Fibroblast of lung (primary cell): ENCODE measurements around the gene RPA3. TPM values are rescaled to one million over a fixed set of nuclear protein-coding genes. Genes with fewer than 3 reads are reported as not detected.

Experiments used
- DNase-seq, 2 donors: peaks; one replicate each; pipeline versions ENCODE4 v3.0.0 to v3.0.0-alpha.2; 2010; ENCODE audit warnings: low read depth in 2 of 2
- H2AFZ ChIP-seq: 2 replicates; pipeline ENCODE4 v1.5.1; 2012; ENCODE audit warnings: low read length, control low read depth, inconsistent platforms
- H3K27ac ChIP-seq: 2 replicates; pipeline ENCODE4 v1.5.1; 2011; ENCODE audit warnings: low read length, control low read depth; ENCODE audit not compliant: insufficient read depth
- H3K27me3 ChIP-seq: 2 replicates; pipeline ENCODE4 v1.5.1; 2011; ENCODE audit warnings: mild to moderate bottlenecking, low read length; ENCODE audit not compliant: control insufficient read depth, insufficient read depth
- H3K36me3 ChIP-seq: 2 replicates; pipeline ENCODE4 v1.5.1; 2011; ENCODE audit warnings: low read length; ENCODE audit not compliant: control insufficient read depth, insufficient read depth
- H3K4me1 ChIP-seq: 2 replicates; pipeline ENCODE4 v1.5.1; 2011; ENCODE audit warnings: low read length; ENCODE audit not compliant: control insufficient read depth, insufficient read depth; ENCODE audit errors: extremely low read depth
- H3K4me2 ChIP-seq: 2 replicates; pipeline ENCODE4 v1.5.1; 2011; ENCODE audit warnings: low read length, control low read depth; ENCODE audit not compliant: insufficient read depth; ENCODE audit errors: extremely low read depth
- H3K4me3 ChIP-seq, 4 experiments: fragments of 200-600 bp in 1 of 4; sonication (generic) in 1 of 4; replicated peaks in 1 of 4; 2 replicates each; pipeline ENCODE4 v1.5.1; 2011 to 2016; ENCODE audit warnings: low read length in 4 of 4, low read depth in 3 of 4, mild to moderate bottlenecking in 3 of 4, control low read depth in 2 of 4, inconsistent platforms in 1 of 4, mixed read lengths in 1 of 4; ENCODE audit not compliant: insufficient read depth in 1 of 4; ENCODE audit errors: control extremely low read depth in 1 of 4
- H3K79me2 ChIP-seq: 2 replicates; pipeline ENCODE4 v1.5.1; 2012; ENCODE audit warnings: mild to moderate bottlenecking, low read length, inconsistent platforms; ENCODE audit not compliant: control insufficient read depth, insufficient read depth
- H3K9ac ChIP-seq: 2 replicates; pipeline ENCODE4 v1.5.1; 2011; ENCODE audit warnings: mild to moderate bottlenecking, low read length, control low read depth; ENCODE audit not compliant: insufficient read depth
- H3K9me3 ChIP-seq: 2 replicates; pipeline ENCODE4 v1.5.1; 2012; ENCODE audit warnings: low read depth, low read length; ENCODE audit not compliant: control insufficient read depth, insufficient read depth
- H4K20me1 ChIP-seq: 2 replicates; pipeline ENCODE4 v1.5.1; 2011; ENCODE audit warnings: low read length; ENCODE audit not compliant: control insufficient read depth, insufficient read depth; ENCODE audit errors: extremely low read depth
- EZH2 ChIP-seq: IDR thresholded peaks from 2 replicates; pipeline ENCODE4 v1.5.1; 2012; ENCODE audit warnings: low read length, control low read depth, mild to moderate bottlenecking; ENCODE audit errors: missing control alignments
- polyA plus RNA-seq, 2 donors: library from polyadenylated mRNA; depleted of rRNA in 1 of 2; stranded (reverse) in 1 of 2; unstranded in 1 of 2; fragments of >200 nt; gene quantifications; 2 replicates each; pipeline ENCODE4 v1.2.1, GENCODE V29; 2011 to 2012; ENCODE audit warnings: missing spikeins in 1 of 2
- total RNA-seq: library from RNA; depleted of rRNA; stranded (reverse); fragments of >200 nt; gene quantifications from 2 replicates; pipeline ENCODE4 v1.2.1, GENCODE V29; 2014
- TF ChIP-seq, protein P1 (sequence below), 2 donors: IDR thresholded peaks in 1 of 2; conservative IDR thresholded peaks in 1 of 2; 1 replicate in 1 of 2; 2 replicates in 1 of 2; pipeline ENCODE4 v1.5.1; 2011 to 2012; ENCODE audit warnings: low read length in 2 of 2, control low read depth in 1 of 2, inconsistent platforms in 1 of 2, low read depth in 1 of 2, mild to moderate bottlenecking in 1 of 2

The RPA3 gene
- total and polyA plus RNA-seq, 2 donors (not counting 1 experiment from before 2014, with no cell fraction given), result 19.0 to 23.9 TPM

DNA sequence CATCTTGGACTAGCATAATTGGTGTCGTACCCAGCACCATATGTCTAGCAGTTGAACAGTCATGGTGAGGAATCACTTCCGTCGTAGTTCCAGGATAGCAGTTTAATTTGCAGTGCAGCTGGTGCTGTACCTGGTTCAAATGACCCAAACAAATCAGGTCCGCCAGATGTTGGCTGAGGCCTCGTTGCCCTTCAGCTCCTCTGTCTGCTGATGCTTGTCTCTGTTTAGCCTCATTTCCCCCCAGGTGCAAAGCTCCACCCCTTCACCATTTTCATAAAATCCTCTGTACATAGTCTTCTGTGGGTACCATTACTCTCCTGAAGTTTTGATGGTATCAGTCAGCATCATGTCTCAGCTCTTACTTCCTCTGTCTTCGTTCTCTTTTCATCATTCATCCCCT is 42.7 kb downstream of the RPA3 start:
- H2AFZ ChIP-seq, result no peak overlapping the region
- H3K27me3 ChIP-seq, result no peaks in the 10 kb centered on the region
- no peak for TF ChIP-seq EZH2
- TF ChIP-seq, protein P1, sequence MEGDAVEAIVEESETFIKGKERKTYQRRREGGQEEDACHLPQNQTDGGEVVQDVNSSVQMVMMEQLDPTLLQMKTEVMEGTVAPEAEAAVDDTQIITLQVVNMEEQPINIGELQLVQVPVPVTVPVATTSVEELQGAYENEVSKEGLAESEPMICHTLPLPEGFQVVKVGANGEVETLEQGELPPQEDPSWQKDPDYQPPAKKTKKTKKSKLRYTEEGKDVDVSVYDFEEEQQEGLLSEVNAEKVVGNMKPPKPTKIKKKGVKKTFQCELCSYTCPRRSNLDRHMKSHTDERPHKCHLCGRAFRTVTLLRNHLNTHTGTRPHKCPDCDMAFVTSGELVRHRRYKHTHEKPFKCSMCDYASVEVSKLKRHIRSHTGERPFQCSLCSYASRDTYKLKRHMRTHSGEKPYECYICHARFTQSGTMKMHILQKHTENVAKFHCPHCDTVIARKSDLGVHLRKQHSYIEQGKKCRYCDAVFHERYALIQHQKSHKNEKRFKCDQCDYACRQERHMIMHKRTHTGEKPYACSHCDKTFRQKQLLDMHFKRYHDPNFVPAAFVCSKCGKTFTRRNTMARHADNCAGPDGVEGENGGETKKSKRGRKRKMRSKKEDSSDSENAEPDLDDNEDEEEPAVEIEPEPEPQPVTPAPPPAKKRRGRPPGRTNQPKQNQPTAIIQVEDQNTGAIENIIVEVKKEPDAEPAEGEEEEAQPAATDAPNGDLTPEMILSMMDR (conservative IDR thresholded peaks at IDR 0.05 in 1 of 2, IDR thresholded peaks at IDR 0.05 in 1 of 2; ENCODE audit: low read depth in 1 of 2, low read length in 2 of 2), result no peak
- no peak overlapping the region for H3K4me2 ChIP-seq
- H3K4me3 ChIP-seq, result no peak overlapping the region
- H3K79me2 ChIP-seq, result no peaks in the 10 kb centered on the region
- H3K36me3 ChIP-seq, result no peaks in the 10 kb centered on the region
- DNase-seq, result no peak
- no peak overlapping the region for H3K27ac ChIP-seq
- H3K4me1 ChIP-seq, result no peaks in the 10 kb centered on the region
- no peaks in the 10 kb centered on the region for H4K20me1 ChIP-seq
- H3K9ac ChIP-seq, result no peak overlapping the region
- no peaks in the 10 kb centered on the region for H3K9me3 ChIP-seq

DNA sequence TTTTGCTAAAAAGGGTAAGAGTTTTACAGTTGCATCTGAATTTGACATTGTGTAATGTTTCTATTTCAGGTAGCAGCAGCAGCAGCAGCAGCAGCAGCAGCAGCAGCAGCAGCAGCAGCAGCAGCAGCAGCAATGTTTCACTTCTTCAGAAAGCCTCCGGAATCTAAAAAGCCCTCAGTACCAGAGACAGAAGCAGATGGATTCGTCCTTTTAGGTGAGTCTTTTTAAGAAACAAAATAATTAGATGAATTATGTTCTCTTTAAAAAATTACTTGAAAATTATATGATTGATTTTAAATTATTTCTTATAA is 45.2 kb downstream of the RPA3 start:
- Histone ChIP-seq H3K4me1 (no peaks in the 10 kb centered on the region), H3K36me3 (no peaks in the 10 kb centered on the region), H2AFZ (no peak overlapping the region), H3K27ac (no peak overlapping the region), H3K9me3 (no peaks in the 10 kb centered on the region), H3K27me3 (no peaks in the 10 kb centered on the region), H3K4me2 (no peak overlapping the region), H3K4me3 (no peak overlapping the region), H3K79me2 (no peaks in the 10 kb centered on the region), H4K20me1 (no peaks in the 10 kb centered on the region), H3K9ac (no peak overlapping the region)
- TF ChIP-seq, protein P1 (conservative IDR thresholded peaks at IDR 0.05 in 1 of 2, IDR thresholded peaks at IDR 0.05 in 1 of 2; ENCODE audit: low read depth in 1 of 2, low read length in 2 of 2), result no peak
- no peak for TF ChIP-seq EZH2
- DNase-seq, result no peak

DNA sequence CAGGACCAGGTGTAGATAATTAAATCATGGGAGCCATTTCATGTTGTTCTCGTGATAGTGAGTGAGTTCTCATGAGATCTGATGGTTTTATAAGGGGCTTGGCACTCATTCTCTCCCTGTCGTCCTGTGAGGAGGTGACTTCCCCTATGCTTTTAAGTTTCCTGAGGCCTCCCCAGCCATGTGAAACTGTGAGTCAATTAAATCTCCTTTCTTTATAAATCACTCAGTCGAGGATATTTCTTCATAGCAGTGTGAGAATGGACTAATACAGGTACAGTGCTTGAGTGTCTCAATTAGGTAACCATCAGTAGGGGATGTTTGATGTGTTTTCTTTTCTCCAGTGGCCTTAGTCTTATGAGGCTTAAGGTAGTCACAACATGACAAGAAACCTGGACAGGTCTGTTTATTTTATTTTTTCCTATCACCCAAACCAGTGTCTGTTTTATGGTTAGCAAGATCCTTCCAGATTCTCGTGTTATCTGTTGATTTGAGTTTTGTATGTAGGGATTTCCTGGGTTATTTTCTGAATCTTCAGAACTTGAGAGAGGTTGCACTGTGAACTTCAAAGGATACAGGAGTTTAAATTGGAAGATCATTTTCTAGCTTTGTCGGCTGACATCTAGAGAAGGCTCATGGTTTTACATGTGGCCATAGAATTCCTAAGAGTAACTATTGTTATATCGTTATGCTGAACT is 45.7 kb downstream of the RPA3 start:
- H3K27ac ChIP-seq, result no peak overlapping the region
- H3K79me2 ChIP-seq, result no peaks in the 10 kb centered on the region
- no peak overlapping the region for H3K9ac ChIP-seq
- TF ChIP-seq, protein P1 (conservative IDR thresholded peaks at IDR 0.05 in 1 of 2, IDR thresholded peaks at IDR 0.05 in 1 of 2; ENCODE audit: low read depth in 1 of 2, low read length in 2 of 2), result no peak
- TF ChIP-seq EZH2, result no peak
- no peak overlapping the region for H3K4me2 ChIP-seq
- no peaks in the 10 kb centered on the region for H4K20me1 ChIP-seq
- no peaks in the 10 kb centered on the region for H3K4me1 ChIP-seq
- H3K36me3 ChIP-seq, result no peaks in the 10 kb centered on the region
- DNase-seq, result no peak
- H3K9me3 ChIP-seq, result no peaks in the 10 kb centered on the region
- no peak overlapping the region for H2AFZ ChIP-seq
- no peaks in the 10 kb centered on the region for H3K27me3 ChIP-seq
- no peak overlapping the region for H3K4me3 ChIP-seq
